Measurements from ENCODE around the gene IL25.

Gene IL25

GRCh38 chr14:23411563-23412525 lies 39.2 kb downstream of the IL25 start:
- ChIA-PET POLR2A (no interaction called here), CTCF (interaction anchor here (1.8 kb wide), 1 partner anchor 32 kb away, joined by 5 read pairs; no protein-coding TSS in a partner anchor)
- DNase-seq (ENCODE audit: low read depth, low spot score), result no peak
- TF ChIP-seq, protein P1, sequence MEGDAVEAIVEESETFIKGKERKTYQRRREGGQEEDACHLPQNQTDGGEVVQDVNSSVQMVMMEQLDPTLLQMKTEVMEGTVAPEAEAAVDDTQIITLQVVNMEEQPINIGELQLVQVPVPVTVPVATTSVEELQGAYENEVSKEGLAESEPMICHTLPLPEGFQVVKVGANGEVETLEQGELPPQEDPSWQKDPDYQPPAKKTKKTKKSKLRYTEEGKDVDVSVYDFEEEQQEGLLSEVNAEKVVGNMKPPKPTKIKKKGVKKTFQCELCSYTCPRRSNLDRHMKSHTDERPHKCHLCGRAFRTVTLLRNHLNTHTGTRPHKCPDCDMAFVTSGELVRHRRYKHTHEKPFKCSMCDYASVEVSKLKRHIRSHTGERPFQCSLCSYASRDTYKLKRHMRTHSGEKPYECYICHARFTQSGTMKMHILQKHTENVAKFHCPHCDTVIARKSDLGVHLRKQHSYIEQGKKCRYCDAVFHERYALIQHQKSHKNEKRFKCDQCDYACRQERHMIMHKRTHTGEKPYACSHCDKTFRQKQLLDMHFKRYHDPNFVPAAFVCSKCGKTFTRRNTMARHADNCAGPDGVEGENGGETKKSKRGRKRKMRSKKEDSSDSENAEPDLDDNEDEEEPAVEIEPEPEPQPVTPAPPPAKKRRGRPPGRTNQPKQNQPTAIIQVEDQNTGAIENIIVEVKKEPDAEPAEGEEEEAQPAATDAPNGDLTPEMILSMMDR (IDR thresholded peaks at IDR 0.05; ENCODE audit: insufficient read depth, low read length, missing control alignments), result no peak
- no peak overlapping the region for H3K4me3 ChIP-seq (ENCODE audit: low read depth, low read length)

DNA sequence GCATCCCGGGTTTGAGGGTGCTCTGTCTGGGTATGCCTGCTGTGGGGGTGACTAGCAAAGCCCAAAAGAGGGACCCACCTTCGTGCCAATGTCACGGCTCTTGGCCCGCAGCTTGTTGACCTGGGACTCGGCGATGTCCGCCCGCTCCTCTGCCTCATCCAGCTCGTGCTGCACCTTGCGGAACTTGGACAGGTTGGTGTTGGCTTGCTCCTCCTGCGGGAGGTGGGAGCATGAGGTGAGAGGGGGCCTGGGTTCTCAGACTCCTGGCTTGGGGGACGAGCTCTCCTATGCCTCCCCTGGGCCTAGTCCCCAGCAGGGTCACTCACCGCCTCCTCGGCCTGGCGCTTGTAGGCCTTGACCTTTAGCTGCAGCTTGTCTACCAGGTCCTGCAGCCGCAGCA lies 41.1 kb downstream of the IL25 start:
- CTCF ChIA-PET, result no interaction called here

GRCh38 chr14:23414254-23414653 lies 41.6 kb downstream of the IL25 start:
- H3K4me3 ChIP-seq (ENCODE audit: low read depth, low read length), result no peak overlapping the region
- TF ChIP-seq, protein P1 (IDR thresholded peaks at IDR 0.05; ENCODE audit: insufficient read depth, low read length, missing control alignments), result no peak
- no peak for DNase-seq (ENCODE audit: low read depth, low spot score)
- ChIA-PET CTCF (interaction anchor here (1.5 kb wide), 1 partner anchor 10 kb away, joined by 3 read pairs; no protein-coding TSS in a partner anchor), POLR2A (no interaction called here)

More for the DNA sequence above, 41.1 kb downstream of the IL25 start:
- POLR2A ChIA-PET, result no interaction called here
- DNase-seq (ENCODE audit: low read depth, low spot score), result no peak
- H3K4me3 ChIP-seq (ENCODE audit: low read depth, low read length), result no peak overlapping the region
- TF ChIP-seq, protein P1 (IDR thresholded peaks at IDR 0.05; ENCODE audit: insufficient read depth, low read length, missing control alignments), result no peak

DNA sequence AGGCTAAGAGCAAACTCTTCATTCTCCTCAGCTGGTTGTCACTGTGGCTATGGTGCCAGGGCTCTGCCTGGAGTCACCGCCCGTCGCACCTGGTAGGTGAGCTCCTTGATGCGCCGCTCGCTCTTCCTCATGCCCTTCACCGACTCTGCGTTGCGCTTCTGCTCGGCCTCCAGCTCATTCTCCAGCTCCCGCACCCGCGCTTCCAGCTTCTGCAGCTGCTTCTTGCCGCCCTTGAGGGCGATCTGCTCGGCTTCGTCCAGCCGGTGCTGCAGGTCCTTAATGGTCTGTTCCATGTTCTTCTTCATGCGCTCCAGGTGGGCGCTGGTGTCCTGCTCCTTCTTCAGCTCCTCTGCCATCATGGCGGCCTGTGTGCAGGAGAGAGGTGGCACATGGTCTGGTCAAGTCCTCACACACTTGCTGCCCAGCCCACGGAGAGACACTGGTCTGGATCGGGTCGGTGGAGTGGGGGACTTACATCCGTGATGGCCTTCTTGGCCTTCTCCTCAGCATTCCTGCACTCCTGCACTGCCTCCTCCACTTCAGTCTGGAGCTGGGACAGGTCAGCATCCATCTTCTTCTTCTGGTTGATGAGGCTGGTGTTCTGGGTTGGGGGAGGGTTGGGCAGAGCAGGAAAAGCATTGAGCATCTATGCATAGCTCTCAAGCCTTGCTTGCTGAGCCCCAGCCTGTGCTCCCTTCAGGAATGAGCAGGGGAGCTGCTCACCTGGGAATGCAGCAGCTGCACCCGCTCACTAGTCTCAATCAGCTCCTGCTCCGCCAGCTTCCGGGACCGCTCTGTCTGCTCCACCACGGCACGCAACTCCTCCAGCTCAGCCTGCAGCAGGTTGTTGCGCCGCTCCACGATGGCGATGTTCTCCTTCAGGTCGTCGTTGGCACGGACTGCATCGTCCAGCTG lies 42.6 kb downstream of the IL25 start:
- ChIA-PET POLR2A (no interaction called here), CTCF (interaction anchor here (1.5 kb wide), 1 partner anchor 9 kb away, joined by 3 read pairs; no protein-coding TSS in a partner anchor)
- no peak overlapping the region for H3K4me3 ChIP-seq (ENCODE audit: low read depth, low read length)
- DNase-seq (ENCODE audit: low read depth, low spot score), result no peak
- TF ChIP-seq, protein P1 (IDR thresholded peaks at IDR 0.05; ENCODE audit: insufficient read depth, low read length, missing control alignments), result no peak

DNA sequence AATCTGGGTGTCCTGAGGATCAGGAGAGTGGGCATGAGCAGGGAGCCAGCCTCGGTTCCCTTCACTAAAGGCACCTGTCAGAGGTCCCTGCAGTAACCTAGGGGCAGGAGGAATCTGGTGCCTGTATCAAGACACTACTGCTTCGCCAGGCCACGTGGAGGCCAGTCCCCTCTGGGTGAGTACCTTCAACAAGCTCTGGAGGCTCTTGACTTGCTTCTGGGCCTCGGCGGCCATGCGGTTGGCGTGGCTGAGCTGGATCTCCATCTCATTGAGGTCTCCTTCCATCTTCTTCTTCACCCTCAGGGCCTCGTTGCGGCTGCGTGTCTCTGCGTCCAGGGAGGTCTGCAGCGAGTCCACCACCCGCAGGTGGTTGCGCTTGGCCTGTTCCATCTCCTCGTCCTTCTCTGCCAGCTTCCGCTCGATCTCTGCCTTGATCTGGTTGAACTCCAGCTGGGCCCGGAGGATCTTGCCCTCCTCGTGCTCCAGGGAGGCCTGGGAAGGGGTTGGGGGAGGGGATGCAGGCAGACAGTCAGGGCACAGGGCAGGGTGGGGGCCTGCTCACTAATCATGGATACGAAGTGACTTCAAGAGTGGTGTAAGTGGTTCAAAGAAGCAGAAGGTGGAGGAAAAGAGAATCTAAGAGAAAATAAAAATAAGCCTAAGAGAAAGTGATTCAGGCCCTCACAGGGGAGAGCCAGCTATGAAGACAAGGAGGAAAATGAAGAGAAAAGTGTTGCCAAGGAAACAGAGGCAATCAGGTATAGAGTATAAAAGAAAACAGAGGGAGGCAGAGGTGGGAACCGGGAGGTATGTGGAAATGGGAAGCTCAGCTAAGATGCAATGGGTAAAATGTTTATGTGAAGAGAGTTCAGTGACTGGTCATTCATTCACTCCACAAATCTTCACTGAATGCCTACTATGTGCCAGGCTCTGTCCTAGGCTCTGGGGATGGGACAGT lies 43.5 kb downstream of the IL25 start:
- POLR2A ChIA-PET, result interaction anchor here (0.6 kb wide), 1 partner anchor 87 kb away, joined by 4 read pairs; no protein-coding TSS in a partner anchor
- CTCF ChIA-PET, result interaction anchor here (1.5 kb wide), 1 partner anchor 8 kb away, joined by 3 read pairs; no protein-coding TSS in a partner anchor
- no peak overlapping the region for H3K4me3 ChIP-seq (ENCODE audit: low read depth, low read length)
- no peak for DNase-seq (ENCODE audit: low read depth, low spot score)
- TF ChIP-seq, protein P1 (IDR thresholded peaks at IDR 0.05; ENCODE audit: insufficient read depth, low read length, missing control alignments), result no peak

Data from AG04449 (cell line).